Measurements from ENCODE around the gene DCDC2B. TPM values are rescaled to one million over a fixed set of nuclear protein-coding genes. Genes with fewer than 3 reads are reported as not detected.

The DCDC2B gene
- total and polyA plus RNA-seq, 7 donors: 0.04 TPM; not detected in 6

Other genes with a start within 250 kb of the DCDC2B start
- 10 to 100 TPM; 67.2 to 80.6 (median 73.6) TPM for gene KHDRBS1, start 195.2 kb upstream of the DCDC2B start, total RNA-seq
- gene KHDRBS1, start 195.2 kb upstream of the DCDC2B start, polyA plus RNA-seq: 10 to 100 TPM; 58.0 to 83.7 (median 66.1) TPM
- gene TMEM39B, start 136.2 kb upstream of the DCDC2B start, total RNA-seq: 1 to 10 TPM; 2.0 to 6.7 (median 3.7) TPM
- gene TMEM39B, start 136.2 kb upstream of the DCDC2B start, polyA plus RNA-seq: 10 to 100 TPM in 1 of 3 donors, 1 to 10 TPM in 2; 3.6 to 11.9 (median 3.7) TPM
- 10 to 100 TPM; 33.4 to 47.0 (median 41.6) TPM for gene KPNA6, start 101.0 kb upstream of the DCDC2B start, total RNA-seq
- 10 to 100 TPM in 1 of 3 donors, 1 to 10 TPM in 2; 6.0 to 15.3 (median 9.5) TPM for gene KPNA6, start 101.0 kb upstream of the DCDC2B start, polyA plus RNA-seq
- gene TXLNA, start 29.4 kb upstream of the DCDC2B start, total RNA-seq: 10 to 100 TPM; 28.9 to 46.7 (median 36.7) TPM
- gene TXLNA, start 29.4 kb upstream of the DCDC2B start, polyA plus RNA-seq: 10 to 100 TPM in 2 of 3 donors, 1 to 10 TPM in 1; 9.0 to 35.4 (median 11.6) TPM
- 10 to 100 TPM in 1 of 4 donors, 1 to 10 TPM in 3; 3.9 to 15.0 (median 6.9) TPM for gene CCDC28B, start 8.5 kb upstream of the DCDC2B start, total RNA-seq
- 1 to 10 TPM; 3.7 to 9.3 (median 4.2) TPM for gene CCDC28B, start 8.5 kb upstream of the DCDC2B start, polyA plus RNA-seq
- 1 to 10 TPM in 3 of 4 donors, under 1 TPM in 1; 0.81 to 3.9 (median 2.1) TPM for gene IQCC, start 3.4 kb upstream of the DCDC2B start, total RNA-seq
- gene IQCC, start 3.4 kb upstream of the DCDC2B start, polyA plus RNA-seq: 1 to 10 TPM in 2 of 3 donors, under 1 TPM in 1; 0.60 to 2.5 (median 1.4) TPM
- gene TMEM234, start 13.3 kb downstream of the DCDC2B start, total RNA-seq: 10 to 100 TPM in 2 of 4 donors, 1 to 10 TPM in 2; 6.4 to 20.8 (median 10.1) TPM
- 10 to 100 TPM in 1 of 3 donors, 1 to 10 TPM in 2; 4.4 to 23.1 (median 7.2) TPM for gene TMEM234, start 13.3 kb downstream of the DCDC2B start, polyA plus RNA-seq
- gene EIF3I, start 13.3 kb downstream of the DCDC2B start, total RNA-seq: 100 to 1,000 TPM; 163 to 178 (median 171) TPM
- gene EIF3I, start 13.3 kb downstream of the DCDC2B start, polyA plus RNA-seq: 100 to 1,000 TPM; 171 to 226 (median 185) TPM
- gene FAM167B, start 38.1 kb downstream of the DCDC2B start, total RNA-seq: 1 to 10 TPM in 2 of 4 donors, under 1 TPM in 1, not detected in 1; 0.71 to 3.0 (median 2.2) TPM
- 1 to 10 TPM; 3.0 to 9.0 (median 3.6) TPM for gene FAM167B, start 38.1 kb downstream of the DCDC2B start, polyA plus RNA-seq
- under 1 TPM in 3 of 4 donors, not detected in 1; 0.36 to 0.81 (median 0.49) TPM for gene LCK, start 42.2 kb downstream of the DCDC2B start, total RNA-seq
- 10 to 100 TPM in 1 of 3 donors, 1 to 10 TPM in 1, under 1 TPM in 1; 0.92 to 37.3 (median 1.8) TPM for gene LCK, start 42.2 kb downstream of the DCDC2B start, polyA plus RNA-seq
- gene HDAC1, start 83.0 kb downstream of the DCDC2B start, total RNA-seq: 10 to 100 TPM; 47.1 to 68.0 (median 55.6) TPM
- 100 to 1,000 TPM; 163 to 215 (median 180) TPM for gene HDAC1, start 83.0 kb downstream of the DCDC2B start, polyA plus RNA-seq
- gene MARCKSL1, start 127.1 kb downstream of the DCDC2B start, total RNA-seq: 1 to 10 TPM; 4.1 to 9.7 (median 6.6) TPM
- 100 to 1,000 TPM; 120 to 158 (median 141) TPM for gene MARCKSL1, start 127.1 kb downstream of the DCDC2B start, polyA plus RNA-seq
- gene FAM229A, start 153.4 kb downstream of the DCDC2B start, total RNA-seq: 10 to 100 TPM in 1 of 4 donors, 1 to 10 TPM in 3; 3.5 to 13.8 (median 5.6) TPM
- 1 to 10 TPM in 2 of 3 donors, under 1 TPM in 1; 0.60 to 7.5 (median 1.2) TPM for gene FAM229A, start 153.4 kb downstream of the DCDC2B start, polyA plus RNA-seq
- 1 to 10 TPM in 3 of 4 donors, not detected in 1; 1.5 to 2.2 (median 2.1) TPM for gene TSSK3, start 153.4 kb downstream of the DCDC2B start, total RNA-seq
- 1 to 10 TPM in 1 of 3 donors, not detected in 2; 1.1 TPM for gene TSSK3, start 153.4 kb downstream of the DCDC2B start, polyA plus RNA-seq
- 10 to 100 TPM; 52.8 to 76.7 (median 62.1) TPM for gene BSDC1, start 185.4 kb downstream of the DCDC2B start, total RNA-seq
- 10 to 100 TPM; 46.2 to 52.0 (median 50.7) TPM for gene BSDC1, start 185.4 kb downstream of the DCDC2B start, polyA plus RNA-seq

Measured in sigmoid colon (tissue), 7 donors.